Lower leg skin (tissue), 3 donors: ENCODE measurements around the gene GDF7.

Experiments used
- POLR2A ChIP-seq, 2 donors: fragments of 450-650 bp; IDR thresholded peaks; one replicate each; pipeline ENCODE4 v1.6.1; 2016 to 2017; ENCODE audit warnings: antibody characterized with exemption in 2 of 2, mild to moderate bottlenecking in 1 of 2, moderate library complexity in 1 of 2
- TF ChIP-seq, protein P1 (sequence below), 3 donors: fragments of 450-650 bp; IDR thresholded peaks; one replicate each; pipeline ENCODE4 v1.5.1; 2016; ENCODE audit warnings: antibody characterized with exemption in 3 of 3, mild to moderate bottlenecking in 3 of 3, moderate library complexity in 2 of 3

DNA sequence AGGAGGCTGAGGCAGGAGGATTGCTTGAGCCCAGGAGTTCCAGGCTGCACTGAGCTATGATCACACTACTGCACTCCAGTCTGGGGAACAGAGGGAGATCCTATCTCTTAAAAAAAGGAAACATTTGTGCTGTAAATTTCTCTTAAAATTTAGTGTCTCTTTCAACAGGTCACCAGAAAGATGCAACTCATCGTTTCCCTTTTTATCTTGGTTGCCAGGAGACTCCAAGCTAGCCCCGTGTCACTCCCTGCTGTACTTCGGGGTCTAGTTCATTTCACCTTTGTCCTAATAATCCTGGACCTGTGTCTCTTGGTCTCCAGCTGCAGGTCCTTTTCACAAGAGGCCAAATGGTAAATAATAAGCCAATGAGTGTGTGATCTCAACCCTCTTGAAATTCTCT lies 23.1 kb upstream of the GDF7 start:
- TF ChIP-seq, protein P1, sequence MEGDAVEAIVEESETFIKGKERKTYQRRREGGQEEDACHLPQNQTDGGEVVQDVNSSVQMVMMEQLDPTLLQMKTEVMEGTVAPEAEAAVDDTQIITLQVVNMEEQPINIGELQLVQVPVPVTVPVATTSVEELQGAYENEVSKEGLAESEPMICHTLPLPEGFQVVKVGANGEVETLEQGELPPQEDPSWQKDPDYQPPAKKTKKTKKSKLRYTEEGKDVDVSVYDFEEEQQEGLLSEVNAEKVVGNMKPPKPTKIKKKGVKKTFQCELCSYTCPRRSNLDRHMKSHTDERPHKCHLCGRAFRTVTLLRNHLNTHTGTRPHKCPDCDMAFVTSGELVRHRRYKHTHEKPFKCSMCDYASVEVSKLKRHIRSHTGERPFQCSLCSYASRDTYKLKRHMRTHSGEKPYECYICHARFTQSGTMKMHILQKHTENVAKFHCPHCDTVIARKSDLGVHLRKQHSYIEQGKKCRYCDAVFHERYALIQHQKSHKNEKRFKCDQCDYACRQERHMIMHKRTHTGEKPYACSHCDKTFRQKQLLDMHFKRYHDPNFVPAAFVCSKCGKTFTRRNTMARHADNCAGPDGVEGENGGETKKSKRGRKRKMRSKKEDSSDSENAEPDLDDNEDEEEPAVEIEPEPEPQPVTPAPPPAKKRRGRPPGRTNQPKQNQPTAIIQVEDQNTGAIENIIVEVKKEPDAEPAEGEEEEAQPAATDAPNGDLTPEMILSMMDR (IDR thresholded peaks at IDR 0.05), result no peak
- TF ChIP-seq POLR2A (IDR thresholded peaks at IDR 0.05), result no peak
